Gastrocnemius medialis (tissue), 4 donors: ENCODE results near the gene DPCD.

ENCODE experiments used
- POLR2A ChIP-seq, 2 donors: fragments of 450-650 bp; IDR thresholded peaks; one replicate each; pipeline ENCODE4 v1.6.1; 2017; ENCODE audit warnings: antibody characterized with exemption in 2 of 2, mild to moderate bottlenecking in 2 of 2, moderate library complexity in 2 of 2
- TF ChIP-seq, protein P1 (sequence below), 5 experiments: fragments of 450-650 bp in 3 of 5; fragments of 200-600 bp in 2 of 5; sonication (generic) in 2 of 5; IDR thresholded peaks in 4 of 5; conservative IDR thresholded peaks in 1 of 5; 1 replicate in 4 of 5; 2 replicates in 1 of 5; pipeline ENCODE4 v1.5.1; 2016 to 2019; ENCODE audit warnings: antibody characterized with exemption in 5 of 5, mild to moderate bottlenecking in 3 of 5, moderate library complexity in 3 of 5

DNA sequence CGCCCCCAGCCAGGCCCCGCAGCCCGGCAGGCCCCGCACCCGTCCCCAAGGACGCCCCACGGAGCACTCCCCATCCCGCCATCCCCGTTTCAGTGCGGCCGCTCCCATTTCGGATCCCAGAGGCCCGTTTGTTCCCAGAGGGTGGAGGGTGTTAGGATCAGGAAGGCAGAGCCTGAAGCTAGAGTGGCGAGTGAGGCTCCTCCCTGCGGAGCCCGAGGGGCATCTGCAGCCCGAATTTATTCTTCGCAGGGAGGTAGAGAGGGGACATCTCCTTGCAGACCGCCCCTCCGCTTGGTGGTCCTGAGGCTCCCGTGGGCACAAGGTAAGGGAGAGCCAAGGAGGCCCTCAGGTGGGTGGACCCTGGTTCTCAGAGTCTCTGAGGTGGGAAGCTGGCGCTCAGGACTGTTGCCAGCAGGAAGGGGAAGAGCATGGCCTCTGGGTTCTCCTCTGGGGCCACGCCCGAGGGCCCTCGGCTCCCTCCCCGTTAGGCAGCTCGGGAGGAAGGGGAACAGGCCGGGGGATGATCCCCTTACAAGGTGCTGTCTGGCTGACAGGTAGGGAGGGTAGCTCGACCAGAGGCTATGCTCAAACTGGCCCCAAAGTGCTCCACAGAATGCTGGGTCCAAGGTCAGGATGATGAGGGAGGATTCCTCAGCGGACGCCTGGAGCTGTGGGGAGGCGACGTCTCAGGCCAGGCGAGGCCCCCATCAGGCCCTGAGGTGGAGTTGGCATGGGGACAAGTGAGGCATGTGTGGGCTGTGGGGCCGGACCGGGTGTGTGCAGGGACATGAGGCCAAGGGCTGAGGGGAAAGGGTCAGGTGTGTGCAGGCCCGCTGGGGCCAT lies 17.5 kb upstream of the DPCD start:
- TF ChIP-seq, protein P1, sequence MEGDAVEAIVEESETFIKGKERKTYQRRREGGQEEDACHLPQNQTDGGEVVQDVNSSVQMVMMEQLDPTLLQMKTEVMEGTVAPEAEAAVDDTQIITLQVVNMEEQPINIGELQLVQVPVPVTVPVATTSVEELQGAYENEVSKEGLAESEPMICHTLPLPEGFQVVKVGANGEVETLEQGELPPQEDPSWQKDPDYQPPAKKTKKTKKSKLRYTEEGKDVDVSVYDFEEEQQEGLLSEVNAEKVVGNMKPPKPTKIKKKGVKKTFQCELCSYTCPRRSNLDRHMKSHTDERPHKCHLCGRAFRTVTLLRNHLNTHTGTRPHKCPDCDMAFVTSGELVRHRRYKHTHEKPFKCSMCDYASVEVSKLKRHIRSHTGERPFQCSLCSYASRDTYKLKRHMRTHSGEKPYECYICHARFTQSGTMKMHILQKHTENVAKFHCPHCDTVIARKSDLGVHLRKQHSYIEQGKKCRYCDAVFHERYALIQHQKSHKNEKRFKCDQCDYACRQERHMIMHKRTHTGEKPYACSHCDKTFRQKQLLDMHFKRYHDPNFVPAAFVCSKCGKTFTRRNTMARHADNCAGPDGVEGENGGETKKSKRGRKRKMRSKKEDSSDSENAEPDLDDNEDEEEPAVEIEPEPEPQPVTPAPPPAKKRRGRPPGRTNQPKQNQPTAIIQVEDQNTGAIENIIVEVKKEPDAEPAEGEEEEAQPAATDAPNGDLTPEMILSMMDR (IDR thresholded peaks at IDR 0.05 in 4 of 5, conservative IDR thresholded peaks at IDR 0.05 in 1 of 5): peak in 2 of 5 experiments; percentile 0 to 9
- TF ChIP-seq POLR2A (IDR thresholded peaks at IDR 0.05): no peak
